Frontal cortex (tissue), 4 donors: Measurements from ENCODE around the gene FOXO4. TPM values are rescaled to one million over a fixed set of nuclear protein-coding genes. Genes with fewer than 3 reads are reported as not detected.
A peak's percentile ranks its signal among the peaks of the same experiment; 100 is the strongest.
"Not testable (repeated sequence)": the region's sequence is repeated elsewhere in the genome, so short reads cannot be mapped to it uniquely, and the experiment has no call there.

Experiments
- DNase-seq, 2 donors: peaks; one replicate each; pipeline ENCODE4 v3.0.0; 2012; ENCODE audit warnings: low spot score in 2 of 2
- FAIRE-seq: peaks from 2 replicates; lab custom pipeline; 2012; peaks lifted over from hg19 to GRCh38; lab: Jason Lieb, UNC
- total RNA-seq: library from RNA; depleted of rRNA; stranded (reverse); fragments of >200 nt; gene quantifications from one replicate; pipeline ENCODE4 v1.2.3, GENCODE V29; 2014
- donor health status: control.
- donor health status: control.
- donor health status: control.

Gene FOXO4, protein sequence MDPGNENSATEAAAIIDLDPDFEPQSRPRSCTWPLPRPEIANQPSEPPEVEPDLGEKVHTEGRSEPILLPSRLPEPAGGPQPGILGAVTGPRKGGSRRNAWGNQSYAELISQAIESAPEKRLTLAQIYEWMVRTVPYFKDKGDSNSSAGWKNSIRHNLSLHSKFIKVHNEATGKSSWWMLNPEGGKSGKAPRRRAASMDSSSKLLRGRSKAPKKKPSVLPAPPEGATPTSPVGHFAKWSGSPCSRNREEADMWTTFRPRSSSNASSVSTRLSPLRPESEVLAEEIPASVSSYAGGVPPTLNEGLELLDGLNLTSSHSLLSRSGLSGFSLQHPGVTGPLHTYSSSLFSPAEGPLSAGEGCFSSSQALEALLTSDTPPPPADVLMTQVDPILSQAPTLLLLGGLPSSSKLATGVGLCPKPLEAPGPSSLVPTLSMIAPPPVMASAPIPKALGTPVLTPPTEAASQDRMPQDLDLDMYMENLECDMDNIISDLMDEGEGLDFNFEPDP
- total RNA-seq = 3.7 TPM

DNA sequence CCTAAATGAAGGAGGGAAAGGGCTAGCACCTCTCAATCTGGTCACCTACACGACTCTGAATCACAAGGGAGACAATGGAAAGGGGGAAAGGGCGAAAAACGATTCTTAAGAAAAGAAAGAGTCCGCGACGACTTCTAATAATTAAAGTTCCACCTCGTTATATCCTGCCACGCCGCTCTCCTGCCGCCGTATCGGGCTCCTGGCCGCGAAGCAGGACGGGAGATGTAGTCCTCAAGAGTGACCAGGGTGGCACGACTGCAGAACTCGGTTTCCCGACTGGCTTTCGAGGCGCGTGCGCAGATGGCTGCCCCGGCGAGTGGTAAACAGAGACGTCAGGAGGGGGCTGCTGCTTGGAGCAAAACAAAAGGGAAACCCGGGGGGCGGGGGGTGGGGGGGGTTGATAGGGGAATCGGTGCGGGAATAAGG is at the start of gene FOXO4:
TSS of gene FOXO4 (plus strand) at position 297 of the 426 bp plus-strand sequence. CDS start 678 bp downstream, outside the sequence.
- DNase-seq (peak; percentile 72 to 86), FAIRE-seq (no peak)

DNA sequence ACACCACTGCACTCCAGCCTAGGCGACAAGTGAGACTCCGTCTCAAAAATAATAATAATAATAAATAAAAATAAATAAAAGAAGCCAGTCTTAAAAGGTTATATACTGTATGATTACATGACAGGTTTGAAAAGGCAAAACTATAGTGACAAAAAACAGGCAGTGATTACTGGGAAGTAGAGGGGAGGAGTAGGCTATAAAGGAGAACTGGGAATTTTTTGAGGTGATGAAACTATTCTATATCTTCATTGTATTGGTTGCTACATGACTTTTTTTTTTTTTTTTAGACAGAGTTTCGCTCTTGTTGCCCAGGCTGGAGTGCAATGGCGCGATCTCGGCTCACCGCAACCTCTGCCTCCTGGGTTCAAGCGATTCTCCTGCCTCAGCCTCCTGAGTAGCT is 47.8 kb upstream of the FOXO4 start:
- not testable (repeated sequence) for FAIRE-seq, DNase-seq

DNA sequence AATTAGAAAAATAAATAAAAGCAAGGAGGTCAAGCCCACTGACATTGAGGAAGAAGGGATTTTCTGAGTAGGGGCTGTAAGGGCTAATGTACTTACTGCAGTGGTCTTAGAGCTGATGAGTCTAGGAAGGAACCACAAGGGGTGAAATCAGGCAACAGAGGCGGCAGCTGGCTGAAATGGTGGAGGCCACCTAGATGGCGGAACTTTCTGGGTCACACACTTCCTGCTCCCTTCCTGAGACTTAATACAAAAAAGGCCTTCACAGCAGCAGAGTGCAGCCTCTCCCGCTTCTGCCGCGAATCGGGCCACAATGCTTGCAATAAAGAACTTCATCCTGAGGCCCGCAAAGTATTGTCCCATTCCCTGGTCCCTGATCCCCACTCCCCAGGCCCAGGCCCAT is 42.9 kb upstream of the FOXO4 start:
- DNase-seq (no peak), FAIRE-seq (no peak)

DNA sequence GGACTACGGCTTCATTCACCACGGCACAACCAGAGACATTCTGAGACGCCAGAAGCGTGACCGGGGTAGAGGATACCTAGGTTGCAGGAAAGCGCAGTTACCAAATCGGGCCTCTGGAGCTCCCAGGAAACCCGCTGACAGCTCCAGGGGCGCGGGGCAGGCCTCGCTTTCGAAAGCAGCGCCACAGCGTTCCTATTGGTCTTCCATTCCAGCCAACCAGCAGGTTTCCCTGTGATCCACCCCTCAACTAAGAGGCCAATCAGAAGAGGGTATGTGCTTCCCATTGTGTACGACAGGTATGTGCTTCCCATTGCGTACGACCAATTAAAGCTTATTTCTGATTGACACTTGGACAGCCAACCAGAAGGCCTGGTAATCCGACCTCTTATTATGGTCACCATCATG is 42.4 kb upstream of the FOXO4 start:
- DNase-seq = peak in 1 of 2 donors; percentile 11
- no peak for FAIRE-seq

DNA sequence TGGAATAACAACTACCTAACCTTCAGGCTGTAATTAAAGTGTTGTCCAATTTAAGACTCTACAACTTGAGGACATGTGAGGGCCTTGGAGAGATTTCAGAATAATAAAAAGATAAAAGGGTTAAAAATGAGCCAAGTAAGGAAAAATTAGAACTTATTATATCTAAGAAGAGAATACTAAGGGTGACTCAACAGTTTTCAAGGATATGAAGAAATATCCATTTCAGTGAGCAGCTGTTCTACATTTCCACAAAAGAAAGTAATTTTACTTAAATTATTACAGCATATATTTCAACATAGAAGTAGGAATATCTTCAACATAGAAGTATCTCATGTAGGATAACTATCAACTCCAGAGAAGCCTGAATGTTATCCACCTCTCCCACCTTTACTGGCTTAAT is 38.8 kb upstream of the FOXO4 start:
- FAIRE-seq (no peak), DNase-seq (no peak)

DNA sequence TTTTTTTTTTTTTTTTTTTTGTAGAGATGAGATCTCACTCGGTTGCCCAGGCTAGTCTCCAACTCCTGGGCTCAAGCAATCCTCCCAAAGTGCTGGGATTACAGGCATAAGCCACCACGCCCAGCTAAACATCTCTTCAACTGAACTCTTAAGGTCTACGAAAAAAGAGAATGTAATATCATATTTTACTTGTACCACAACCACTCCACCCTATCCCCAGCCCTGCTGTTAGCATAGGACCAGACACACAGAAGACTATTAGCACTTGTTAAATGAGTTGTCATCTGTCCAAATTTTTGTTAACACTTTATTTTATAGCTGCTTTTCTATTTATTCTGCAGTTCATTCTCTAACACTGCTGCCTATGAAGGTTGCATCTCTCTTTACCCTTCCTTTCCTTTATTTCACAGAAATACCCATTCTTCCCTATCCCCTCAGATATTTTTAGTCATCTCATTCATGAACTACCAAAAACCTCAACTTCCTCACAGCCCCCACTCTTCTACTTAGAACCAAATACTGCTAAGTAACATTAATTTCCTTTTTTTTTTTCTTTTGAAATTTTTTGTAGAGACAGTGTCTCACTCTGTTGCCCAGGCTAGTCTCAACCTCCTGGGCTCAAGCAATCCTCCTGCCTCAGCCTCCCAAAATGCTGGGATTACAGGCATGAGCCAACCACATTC is 37.7 kb upstream of the FOXO4 start:
- DNase-seq = no peak

DNA sequence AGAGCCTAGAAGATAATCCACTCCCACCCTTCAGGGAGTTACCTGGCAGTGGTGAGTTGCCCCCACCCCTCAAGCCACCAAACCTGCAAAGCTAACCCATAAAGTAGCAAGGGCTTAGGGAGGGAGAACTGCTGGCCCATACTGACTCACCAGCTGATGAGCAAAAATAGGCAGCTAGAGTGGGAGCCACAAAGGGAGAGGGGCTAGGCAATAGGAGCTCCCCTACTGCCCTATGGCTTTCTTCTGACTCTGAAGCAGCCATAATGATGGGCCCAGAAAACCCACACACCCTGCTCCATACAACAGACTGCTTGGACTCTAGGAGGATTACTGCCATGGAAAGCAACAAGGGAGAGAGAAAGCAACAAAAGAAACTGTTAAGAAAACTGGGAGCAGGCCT is 35.5 kb upstream of the FOXO4 start:
- DNase-seq = no peak
- FAIRE-seq = no peak

More for the DNA sequence above, 37.7 kb upstream of the FOXO4 start:
- no peak for FAIRE-seq

DNA sequence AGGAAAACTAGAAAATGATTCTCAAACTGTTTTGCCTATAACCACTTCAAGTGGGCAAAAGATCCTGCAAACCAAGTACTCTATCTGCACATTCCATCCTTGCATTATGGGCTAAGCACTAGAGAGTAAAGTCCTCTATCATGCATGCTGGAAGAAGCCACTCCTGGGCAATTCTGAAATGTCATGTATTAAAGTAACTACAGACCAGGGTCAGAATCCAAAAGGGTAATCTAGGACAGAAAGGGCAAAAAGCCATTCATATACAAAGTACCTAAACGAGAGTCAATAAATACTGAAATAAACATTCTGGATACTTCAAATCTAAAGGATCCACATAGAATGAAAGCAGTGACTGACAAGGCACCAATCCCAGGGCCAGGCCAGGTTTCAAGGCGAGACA is 28.6 kb upstream of the FOXO4 start:
- DNase-seq = no peak
- no peak for FAIRE-seq

DNA sequence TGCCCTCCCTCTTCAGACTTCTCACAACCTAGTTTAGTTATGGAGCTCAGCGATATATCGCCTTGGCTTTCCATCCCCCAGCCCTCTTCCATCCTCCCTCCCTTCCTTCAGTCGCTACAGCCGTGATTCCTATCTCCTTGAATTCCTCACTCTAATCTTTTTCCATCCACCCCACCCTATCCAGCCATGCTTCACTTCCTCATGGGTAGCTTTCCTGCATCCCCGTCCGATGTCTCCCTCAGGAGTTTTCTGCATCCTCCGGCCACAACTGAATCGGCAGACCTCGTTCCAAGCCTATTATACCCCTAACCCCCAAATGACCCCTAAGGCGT is 28.0 kb upstream of the FOXO4 start:
- FAIRE-seq (no peak), DNase-seq (no peak)

DNA sequence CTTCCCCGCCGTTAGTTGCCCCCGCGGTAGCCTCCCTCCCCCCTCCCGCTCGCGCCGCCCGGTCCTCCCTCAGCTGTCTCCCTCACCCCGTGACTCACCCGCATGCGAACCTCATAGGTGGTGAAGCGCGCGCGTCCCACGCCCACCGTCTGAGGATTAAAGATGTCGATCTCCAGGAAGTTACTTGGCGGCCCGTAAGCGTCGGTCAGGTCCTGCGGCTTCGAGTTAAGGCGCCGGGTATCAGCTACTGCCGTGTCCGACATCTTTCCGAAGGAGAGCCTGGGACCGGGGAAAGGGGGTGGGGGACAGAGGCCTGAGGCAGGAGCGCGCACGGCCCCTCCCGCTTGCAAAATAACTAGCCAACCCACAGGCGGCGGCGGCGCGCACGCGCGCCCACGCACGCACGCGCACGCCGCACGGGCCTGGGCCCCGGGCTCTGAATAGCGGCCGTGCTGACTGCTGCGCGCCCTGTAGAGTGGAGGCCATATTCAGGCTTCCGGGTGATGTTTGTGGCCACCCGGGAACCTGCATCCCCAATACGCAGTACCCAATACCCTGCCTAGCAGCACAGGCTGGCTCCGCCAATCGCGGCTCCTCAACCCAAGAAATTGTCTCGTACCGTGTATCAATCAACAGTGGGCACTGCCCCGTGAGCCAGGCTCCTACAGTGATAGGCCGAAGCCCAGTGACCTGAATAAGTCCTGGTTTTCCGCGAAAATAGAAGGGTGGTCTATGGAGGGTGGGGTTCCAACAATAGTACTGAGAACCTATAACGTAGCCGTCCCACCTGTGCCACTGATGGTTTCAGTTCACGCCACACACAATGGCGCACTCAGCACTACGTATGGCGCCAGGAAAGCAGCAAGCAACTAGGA is 27.4 kb upstream of the FOXO4 start, which contains the start of gene SNX12:
TSS of gene SNX12 (minus strand) at position 291 of the 875 bp plus-strand sequence. CDS start at position 263, 28 bp downstream.
- FAIRE-seq (no peak), DNase-seq (peak; percentile 82 to 85)

DNA sequence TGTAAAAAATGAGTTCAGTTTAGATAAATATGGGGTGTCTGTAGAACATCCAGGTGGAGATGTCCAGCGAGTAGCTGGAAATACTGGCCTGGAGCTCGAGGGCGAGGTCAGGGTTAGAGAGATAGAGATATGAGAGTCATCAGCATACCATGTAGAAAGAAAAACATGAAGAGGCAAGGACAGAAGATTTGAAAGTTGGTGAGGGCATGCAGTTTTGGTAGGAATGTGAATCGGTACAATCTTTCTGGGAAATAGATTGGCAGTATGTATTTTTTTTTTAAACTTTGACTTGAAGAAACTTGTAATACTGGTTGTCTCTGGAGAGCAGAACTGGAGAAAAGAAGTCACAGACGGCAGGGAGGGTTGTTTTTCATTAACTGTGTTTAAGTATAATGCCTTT is 25.1 kb upstream of the FOXO4 start:
- FAIRE-seq (no peak), DNase-seq (no peak)

DNA sequence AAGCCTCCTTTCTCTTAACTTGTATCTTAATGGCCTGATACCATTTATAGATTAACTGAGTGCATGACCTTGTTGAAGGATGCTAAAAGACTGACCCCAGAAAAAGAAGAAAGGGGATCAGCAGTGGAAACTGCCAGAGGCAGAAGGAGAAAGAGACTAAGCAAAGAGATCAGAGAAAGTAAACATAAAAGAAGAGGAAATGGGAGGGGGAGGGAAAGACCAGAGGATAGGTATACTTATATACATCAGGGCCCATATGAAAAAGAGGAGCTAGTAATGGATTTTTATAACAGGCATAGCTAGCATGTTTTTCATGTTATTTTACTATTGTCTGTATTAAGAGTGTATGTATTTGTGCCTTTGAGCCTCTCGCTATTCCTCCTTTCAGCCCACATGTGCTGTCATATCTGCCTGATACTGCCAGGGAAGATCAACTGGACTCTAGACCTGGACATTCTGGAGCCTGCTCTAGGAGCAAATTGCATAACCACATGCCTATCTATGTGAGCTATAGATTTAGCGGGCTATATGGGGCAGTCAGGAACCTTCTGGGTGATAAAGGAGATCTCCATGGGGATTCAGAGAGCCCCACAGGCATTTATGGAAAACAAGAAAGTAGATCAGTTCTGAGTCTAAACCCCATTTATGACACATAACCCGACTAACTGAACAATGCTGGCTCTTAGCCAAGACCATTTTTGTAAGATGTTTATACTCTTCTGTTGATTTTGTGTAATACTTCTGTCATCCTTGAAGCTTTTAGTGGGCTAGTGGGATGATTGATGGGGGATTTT is 14.1 kb upstream of the FOXO4 start:
- FAIRE-seq (no peak), DNase-seq (no peak)

DNA sequence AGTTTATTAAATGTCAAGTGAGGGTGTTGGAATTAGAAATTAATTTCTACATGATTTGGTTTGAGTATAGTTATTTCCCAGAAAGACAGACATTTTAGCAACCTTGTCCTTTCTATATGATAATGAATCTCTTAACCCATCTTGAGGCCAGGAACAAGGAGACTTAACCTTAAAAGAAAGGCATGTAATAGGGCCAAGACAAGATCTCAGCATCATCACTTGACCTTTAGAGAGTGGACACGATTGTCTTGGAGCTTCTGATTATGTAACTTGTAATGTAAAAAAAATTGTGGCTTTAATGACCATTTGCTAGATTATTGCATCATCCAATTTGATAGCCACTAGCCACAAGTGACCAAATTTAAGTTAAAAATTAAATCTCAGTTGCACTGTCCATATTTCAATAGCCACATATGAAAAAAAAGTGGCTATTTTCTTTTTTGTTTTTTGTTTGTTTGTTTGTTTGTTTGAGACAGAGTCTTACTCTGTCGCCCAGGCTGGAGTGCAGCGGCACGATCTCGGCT is 13.5 kb upstream of the FOXO4 start:
- no peak for FAIRE-seq
- DNase-seq = no peak

DNA sequence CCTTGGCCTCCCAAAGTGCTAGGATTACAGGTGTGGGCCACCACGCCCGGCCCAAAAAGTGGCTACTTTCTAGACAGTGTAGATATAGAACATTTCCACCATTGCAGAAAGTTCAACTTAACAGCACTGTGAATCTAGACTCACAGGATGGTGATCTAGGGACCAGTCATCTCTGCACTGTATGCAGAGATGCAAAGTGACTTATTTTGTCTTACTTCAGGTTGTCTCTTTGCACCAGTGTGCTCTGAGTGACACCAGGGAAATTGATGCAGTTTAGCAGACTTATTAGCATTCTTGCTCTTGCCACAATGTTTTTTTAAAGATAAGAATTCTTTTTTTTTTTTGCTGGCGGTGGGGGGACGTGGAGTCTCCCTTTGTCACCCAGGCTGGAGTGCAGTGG is 12.8 kb upstream of the FOXO4 start:
- FAIRE-seq (no peak), DNase-seq (no peak)

DNA sequence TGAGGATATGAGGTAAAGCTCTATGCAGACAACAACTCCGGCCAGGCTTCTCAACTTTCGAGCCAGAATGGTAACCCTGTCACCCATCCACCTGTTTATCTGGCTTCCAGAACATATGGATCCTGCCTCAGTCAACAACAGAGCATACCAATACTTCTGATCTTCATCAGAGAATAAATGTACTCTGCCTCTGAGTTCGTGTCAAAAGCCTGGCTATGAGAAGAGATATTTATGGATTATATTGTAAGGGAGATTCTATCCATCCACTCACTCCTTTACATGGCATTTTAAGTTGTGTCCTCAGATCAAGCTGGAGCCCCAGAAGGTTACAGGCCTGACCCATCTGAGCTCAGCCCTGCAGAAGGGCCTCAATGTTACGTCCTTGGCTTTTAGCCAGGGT is 9.8 kb upstream of the FOXO4 start:
- no peak for DNase-seq
- no peak for FAIRE-seq

DNA sequence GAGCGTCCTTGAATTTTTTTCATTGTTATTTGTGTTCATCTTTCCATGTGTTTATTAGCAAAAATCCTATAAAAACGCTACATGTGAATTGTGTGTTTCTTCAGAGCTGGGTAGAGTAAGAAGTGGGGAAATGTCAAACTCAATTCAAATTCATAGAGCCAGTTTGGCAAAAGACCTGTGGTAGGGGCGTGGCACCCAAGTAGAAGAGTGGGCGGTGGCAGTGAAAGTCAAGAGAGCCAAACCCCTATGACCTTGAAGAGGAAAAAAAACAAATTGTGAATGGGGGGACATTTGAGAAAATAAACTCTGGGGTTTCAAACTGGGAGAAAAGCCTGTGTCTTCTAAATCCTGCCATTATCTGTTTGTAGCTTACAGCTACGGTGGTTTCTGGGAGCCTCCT is 4.4 kb upstream of the FOXO4 start:
- FAIRE-seq = no peak
- no peak for DNase-seq

DNA sequence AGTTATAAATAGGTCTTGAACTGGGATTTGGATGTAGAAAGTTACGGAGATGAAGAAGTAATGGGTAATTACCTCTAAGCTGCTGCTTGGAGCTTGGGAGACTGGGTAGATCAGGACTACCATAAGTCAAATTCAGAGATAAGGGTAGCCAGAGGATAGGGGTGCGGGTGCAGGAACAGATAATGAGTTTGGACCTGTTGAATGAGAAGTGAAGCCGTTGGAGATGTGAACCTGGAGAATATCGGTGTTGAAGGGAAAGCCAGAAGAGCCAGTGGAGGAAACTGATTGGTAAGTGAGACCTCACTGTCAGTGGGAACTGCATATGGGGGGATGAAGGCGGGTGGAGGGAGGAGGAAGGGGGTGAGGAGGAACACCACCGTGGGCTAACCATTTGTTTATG is 618 bp upstream of the FOXO4 start:
- DNase-seq = no peak
- FAIRE-seq = no peak

DNA sequence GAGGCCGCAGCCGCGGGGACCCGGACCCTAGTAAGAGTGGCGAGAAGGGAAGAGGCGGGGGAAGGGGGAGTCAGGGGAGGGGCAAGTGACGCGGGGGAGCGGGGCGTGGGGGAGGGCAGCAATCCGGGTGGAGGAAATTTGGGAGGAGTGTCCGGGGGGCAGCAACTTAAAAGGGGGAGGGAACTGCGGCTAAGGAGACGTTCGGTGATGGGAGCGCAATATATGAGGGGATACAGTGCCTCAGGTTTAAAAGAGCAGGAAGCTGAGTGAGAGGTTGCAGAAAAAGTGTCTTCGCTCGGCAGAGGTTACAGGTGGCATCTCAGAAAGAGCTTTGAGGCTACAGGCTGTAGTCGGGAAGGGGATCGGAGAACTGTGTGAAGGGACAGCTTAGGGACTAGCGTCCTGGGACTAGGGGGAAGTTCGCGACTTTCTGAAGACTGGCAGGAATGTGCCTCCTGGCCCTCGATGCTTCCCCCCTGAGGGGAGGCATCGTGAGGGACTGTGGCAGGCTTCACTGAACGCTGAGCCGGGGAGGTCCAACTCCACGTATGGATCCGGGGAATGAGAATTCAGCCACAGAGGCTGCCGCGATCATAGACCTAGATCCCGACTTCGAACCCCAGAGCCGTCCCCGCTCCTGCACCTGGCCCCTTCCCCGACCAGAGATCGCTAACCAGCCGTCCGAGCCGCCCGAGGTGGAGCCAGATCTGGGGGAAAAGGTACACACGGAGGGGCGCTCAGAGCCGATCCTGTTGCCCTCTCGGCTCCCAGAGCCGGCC is 519 bp downstream of the FOXO4 start:
- FAIRE-seq (no peak), DNase-seq (peak in 1 of 2 donors; percentile 53)

DNA sequence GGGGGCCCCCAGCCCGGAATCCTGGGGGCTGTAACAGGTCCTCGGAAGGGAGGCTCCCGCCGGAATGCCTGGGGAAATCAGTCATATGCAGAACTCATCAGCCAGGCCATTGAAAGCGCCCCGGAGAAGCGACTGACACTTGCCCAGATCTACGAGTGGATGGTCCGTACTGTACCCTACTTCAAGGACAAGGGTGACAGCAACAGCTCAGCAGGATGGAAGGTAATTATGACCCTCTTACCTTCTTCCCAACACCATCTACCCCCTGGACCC is 1.0 kb downstream of the FOXO4 start:
- FAIRE-seq (no peak), DNase-seq (no peak)
